Panc1 (cell line): ENCODE measurements around the gene PPM1H. TPM values are rescaled to one million over a fixed set of nuclear protein-coding genes. Genes with fewer than 3 reads are reported as not detected.

Experiments used
- ATAC-seq: fragments of 200-7000 bp; cut with Tn5 transposase; 2 replicates; pipeline ENCODE4 v1.9.1; 2020; ENCODE audit warnings: mild to moderate bottlenecking, moderate library complexity
- BruUV-seq: library from RNA; stranded (reverse); fragments of 400-500 nt; replicated peaks from 2 replicates; lab custom pipeline; 2021; lab: Mats Ljungman, UMichigan
- CTCF ChIA-PET: fragments of 300-600 bp; sonication (Branson Sonifier 250); formaldehyde crosslinking; loops from one replicate; lab custom pipeline; 2022; ENCODE audit warnings: antibody characterized with exemption; lab: Charles Lee
- POLR2A ChIA-PET: fragments of 300-600 bp; sonication (Branson Sonifier 250); formaldehyde crosslinking; loops from one replicate; lab custom pipeline; 2022; ENCODE audit warnings: antibody characterized with exemption; lab: Charles Lee
- DNase-seq: peaks from one replicate; pipeline ENCODE4 v3.0.0-alpha.2; 2010; ENCODE audit warnings: low read depth, low spot score
- H3K27ac ChIP-seq: 2 replicates; pipeline ENCODE4 v1.5.1; 2011; ENCODE audit warnings: mild to moderate bottlenecking, low read length, inconsistent platforms
- H3K27me3 ChIP-seq: fragments of 200-500 bp; sonication (Bioruptor generic); 2 replicates; pipeline ENCODE4 v1.6.0; 2014; ENCODE audit warnings: low read length, inconsistent platforms; ENCODE audit not compliant: control insufficient read depth, insufficient read depth
- H3K36me3 ChIP-seq: fragments of 200-500 bp; sonication (Bioruptor generic); 2 replicates; pipeline ENCODE4 v1.5.1; 2014; ENCODE audit warnings: inconsistent platforms, mild to moderate bottlenecking, low read length, moderate library complexity; ENCODE audit not compliant: control insufficient read depth, insufficient read depth
- H3K4me1 ChIP-seq: 2 replicates; pipeline ENCODE4 v1.5.1; 2011; ENCODE audit warnings: inconsistent platforms, mild to moderate bottlenecking, low read length, moderate library complexity; ENCODE audit not compliant: control insufficient read depth, insufficient read depth
- H3K4me3 ChIP-seq, 2 experiments: 2 replicates each; pipeline ENCODE4 v1.5.1; 2011 to 2012; ENCODE audit warnings: low read depth in 2 of 2, low read length in 2 of 2, mild to moderate bottlenecking in 2 of 2, inconsistent platforms in 1 of 2, moderate library complexity in 1 of 2
- H3K9me3 ChIP-seq: fragments of 200-500 bp; sonication (Bioruptor generic); 2 replicates; pipeline ENCODE4 v1.5.1; 2014; ENCODE audit warnings: low read depth, mild to moderate bottlenecking, inconsistent platforms, low read length, moderate library complexity; ENCODE audit not compliant: control insufficient read depth, insufficient read depth
- POLR2AphosphoS5 ChIP-seq: IDR thresholded peaks from 2 replicates; pipeline ENCODE4 v1.6.1; 2012; ENCODE audit warnings: mild to moderate bottlenecking, low read depth, low read length, moderate library complexity
- SIN3A ChIP-seq: IDR thresholded peaks from 2 replicates; pipeline ENCODE4 v1.6.1; 2012; ENCODE audit warnings: low read depth, mild to moderate bottlenecking, low read length, moderate library complexity, borderline replicate concordance; ENCODE audit not compliant: insufficient read depth
- TCF7L2 ChIP-seq: IDR thresholded peaks from 2 replicates; pipeline ENCODE4 v1.6.1; 2011; ENCODE audit warnings: mild to moderate bottlenecking, low read depth, low read length, inconsistent platforms
- in situ Hi-C: cut with HindIII; loops from 2 replicates; pipeline ENCODE4 v1.10.0; 2016; ENCODE audit warnings: low sequenced_read_pairs, low pct_unique_long_range_greater_than_20kb
- intact Hi-C: fragments of 100-400 bp; cut with micrococcal nuclease; formaldehyde crosslinking; loops from one replicate; pipeline ENCODE4 v1.10.0; 2022; ENCODE audit not compliant: unreplicated experiment
- total RNA-seq: library from RNA; stranded (reverse); gene quantifications from one replicate; pipeline ENCODE4 v1.2.1, GENCODE V29; 2021; ENCODE audit not compliant: unreplicated experiment
- TF ChIP-seq, protein P1 (sequence below): fragments of 450-650 bp; IDR thresholded peaks from 2 replicates; pipeline ENCODE4 v1.5.1; 2017; ENCODE audit warnings: mild to moderate bottlenecking
- TF ChIP-seq, protein P2 (sequence below), 2 experiments: IDR thresholded peaks; 2 replicates each; pipeline ENCODE4 v1.6.1; 2011 to 2012; ENCODE audit warnings: low read depth in 2 of 2, control low read depth in 1 of 2, low read length in 1 of 2, mild to moderate bottlenecking in 1 of 2, moderate library complexity in 1 of 2; ENCODE audit not compliant: insufficient read depth in 1 of 2

PPM1H gene
- total RNA-seq, 1 experiment from 2014 or later, result 22.9 TPM

DNA sequence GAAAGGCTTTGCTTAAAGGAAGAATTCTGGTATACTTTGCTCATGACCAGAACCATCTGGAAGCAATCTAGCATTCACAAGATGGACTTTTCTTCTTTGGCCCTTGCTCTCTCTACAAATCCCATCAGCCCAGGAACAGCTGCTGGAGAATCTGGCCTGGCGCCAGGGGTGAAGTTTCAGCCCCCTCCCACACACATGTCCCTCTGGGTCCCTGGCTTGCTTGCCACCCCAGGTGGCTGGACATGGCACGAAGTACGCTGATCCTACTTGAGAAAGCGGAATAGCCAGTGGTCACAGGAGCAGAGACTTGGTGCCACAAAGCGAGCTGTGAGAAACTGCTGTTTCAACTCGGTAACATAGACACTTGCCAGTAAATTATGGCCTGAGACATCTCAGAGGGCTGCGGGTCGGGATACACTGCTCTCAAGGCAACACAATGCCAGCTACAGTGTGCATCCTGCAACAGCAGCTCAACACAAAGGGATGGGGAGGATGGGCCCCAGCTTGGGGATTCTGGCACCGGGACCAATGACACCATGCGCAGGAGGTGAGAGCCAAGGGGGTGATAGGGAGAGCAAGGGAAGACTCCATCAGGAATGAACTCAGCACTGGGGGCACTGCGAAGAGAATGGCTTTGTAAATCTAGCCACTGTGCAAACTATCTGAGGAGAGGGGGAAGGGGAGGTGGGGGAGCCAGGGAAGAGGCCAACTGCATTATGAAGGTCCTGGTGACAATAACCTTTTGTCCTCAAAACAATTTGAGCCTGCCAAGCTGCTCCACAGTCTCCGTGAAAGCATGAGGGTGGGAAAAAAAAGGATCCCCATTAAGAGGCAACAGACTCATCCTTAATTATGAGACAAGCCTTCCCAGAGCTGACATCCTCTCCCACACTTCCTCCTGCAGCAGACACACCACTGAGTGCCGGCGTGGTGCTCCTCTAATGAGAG is 219.9 kb downstream of the PPM1H start:
- no TSS peak for BruUV-seq
- TF ChIP-seq, protein P1, sequence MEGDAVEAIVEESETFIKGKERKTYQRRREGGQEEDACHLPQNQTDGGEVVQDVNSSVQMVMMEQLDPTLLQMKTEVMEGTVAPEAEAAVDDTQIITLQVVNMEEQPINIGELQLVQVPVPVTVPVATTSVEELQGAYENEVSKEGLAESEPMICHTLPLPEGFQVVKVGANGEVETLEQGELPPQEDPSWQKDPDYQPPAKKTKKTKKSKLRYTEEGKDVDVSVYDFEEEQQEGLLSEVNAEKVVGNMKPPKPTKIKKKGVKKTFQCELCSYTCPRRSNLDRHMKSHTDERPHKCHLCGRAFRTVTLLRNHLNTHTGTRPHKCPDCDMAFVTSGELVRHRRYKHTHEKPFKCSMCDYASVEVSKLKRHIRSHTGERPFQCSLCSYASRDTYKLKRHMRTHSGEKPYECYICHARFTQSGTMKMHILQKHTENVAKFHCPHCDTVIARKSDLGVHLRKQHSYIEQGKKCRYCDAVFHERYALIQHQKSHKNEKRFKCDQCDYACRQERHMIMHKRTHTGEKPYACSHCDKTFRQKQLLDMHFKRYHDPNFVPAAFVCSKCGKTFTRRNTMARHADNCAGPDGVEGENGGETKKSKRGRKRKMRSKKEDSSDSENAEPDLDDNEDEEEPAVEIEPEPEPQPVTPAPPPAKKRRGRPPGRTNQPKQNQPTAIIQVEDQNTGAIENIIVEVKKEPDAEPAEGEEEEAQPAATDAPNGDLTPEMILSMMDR, result no peak
- TF ChIP-seq TCF7L2 (no peak), SIN3A (no peak), POLR2AphosphoS5 (no peak)
- TF ChIP-seq, protein P2, sequence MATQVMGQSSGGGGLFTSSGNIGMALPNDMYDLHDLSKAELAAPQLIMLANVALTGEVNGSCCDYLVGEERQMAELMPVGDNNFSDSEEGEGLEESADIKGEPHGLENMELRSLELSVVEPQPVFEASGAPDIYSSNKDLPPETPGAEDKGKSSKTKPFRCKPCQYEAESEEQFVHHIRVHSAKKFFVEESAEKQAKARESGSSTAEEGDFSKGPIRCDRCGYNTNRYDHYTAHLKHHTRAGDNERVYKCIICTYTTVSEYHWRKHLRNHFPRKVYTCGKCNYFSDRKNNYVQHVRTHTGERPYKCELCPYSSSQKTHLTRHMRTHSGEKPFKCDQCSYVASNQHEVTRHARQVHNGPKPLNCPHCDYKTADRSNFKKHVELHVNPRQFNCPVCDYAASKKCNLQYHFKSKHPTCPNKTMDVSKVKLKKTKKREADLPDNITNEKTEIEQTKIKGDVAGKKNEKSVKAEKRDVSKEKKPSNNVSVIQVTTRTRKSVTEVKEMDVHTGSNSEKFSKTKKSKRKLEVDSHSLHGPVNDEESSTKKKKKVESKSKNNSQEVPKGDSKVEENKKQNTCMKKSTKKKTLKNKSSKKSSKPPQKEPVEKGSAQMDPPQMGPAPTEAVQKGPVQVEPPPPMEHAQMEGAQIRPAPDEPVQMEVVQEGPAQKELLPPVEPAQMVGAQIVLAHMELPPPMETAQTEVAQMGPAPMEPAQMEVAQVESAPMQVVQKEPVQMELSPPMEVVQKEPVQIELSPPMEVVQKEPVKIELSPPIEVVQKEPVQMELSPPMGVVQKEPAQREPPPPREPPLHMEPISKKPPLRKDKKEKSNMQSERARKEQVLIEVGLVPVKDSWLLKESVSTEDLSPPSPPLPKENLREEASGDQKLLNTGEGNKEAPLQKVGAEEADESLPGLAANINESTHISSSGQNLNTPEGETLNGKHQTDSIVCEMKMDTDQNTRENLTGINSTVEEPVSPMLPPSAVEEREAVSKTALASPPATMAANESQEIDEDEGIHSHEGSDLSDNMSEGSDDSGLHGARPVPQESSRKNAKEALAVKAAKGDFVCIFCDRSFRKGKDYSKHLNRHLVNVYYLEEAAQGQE (IDR thresholded peaks at IDR 0.05; ENCODE audit: insufficient read depth in 1 of 2, low read depth in 2 of 2, low read length in 1 of 2), result no peak
- Histone ChIP-seq H3K9me3 (no peaks in the 10 kb centered on the region), H3K27ac (peak overlapping the region; percentile 84), H3K4me3 (no peak overlapping the region), H3K36me3 (no peaks in the 10 kb centered on the region), H3K27me3 (no peaks in the 10 kb centered on the region), H3K4me1 (peaks cover 59% of the 10 kb centered on the region)
- in situ Hi-C loops (no loop called here), intact Hi-C loops (no loop called here)
- ATAC-seq (no peak), DNase-seq (no peak)
- POLR2A ChIA-PET, result interaction anchor here (0.5 kb wide), 1 partner anchor 112 kb away, joined by 5 read pairs; no protein-coding TSS in a partner anchor
- CTCF ChIA-PET, result no interaction called here

DNA sequence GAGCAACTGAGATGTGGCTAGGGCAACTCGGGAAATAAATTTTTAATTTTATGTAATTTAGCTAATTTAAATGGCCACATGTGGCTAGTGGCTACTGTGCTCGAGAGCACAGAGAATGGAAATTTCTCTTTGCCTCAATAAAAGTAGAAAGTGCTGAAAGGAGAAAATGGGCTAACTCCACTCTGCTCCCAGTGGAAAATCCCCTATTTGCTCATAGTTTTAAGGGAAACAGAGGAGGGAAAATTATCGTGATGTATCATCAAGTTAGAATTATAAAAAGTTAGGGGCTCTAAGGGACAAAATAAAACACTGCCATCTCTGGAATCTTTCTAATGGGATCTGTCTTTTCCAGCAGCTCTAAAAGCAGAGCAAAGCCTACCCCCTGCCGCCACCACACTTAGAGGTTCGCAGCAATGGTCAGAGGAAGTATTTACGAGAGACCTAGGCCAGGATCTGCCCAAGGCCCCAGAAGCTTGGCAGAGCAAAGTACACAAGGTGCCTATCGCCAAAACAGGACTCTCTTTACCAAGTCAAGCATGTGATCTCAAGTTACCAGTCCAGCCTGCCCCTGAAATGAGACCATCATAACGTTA is 220.7 kb downstream of the PPM1H start:
- ATAC-seq, result peak; percentile 49; the same call in 1 of the 2 replicates
- TF ChIP-seq POLR2AphosphoS5 (no peak), SIN3A (no peak), TCF7L2 (0 out of 2 replicates have a peak, but pooled peaks have one; percentile 51)
- TF ChIP-seq, protein P2 (IDR thresholded peaks at IDR 0.05; ENCODE audit: insufficient read depth in 1 of 2, low read depth in 2 of 2, low read length in 1 of 2), result no peak
- TF ChIP-seq, protein P1, result no peak
- Histone ChIP-seq H3K27me3 (no peaks in the 10 kb centered on the region), H3K27ac (peak overlapping the region; percentile 84), H3K4me3 (no peak overlapping the region), H3K36me3 (no peaks in the 10 kb centered on the region), H3K4me1 (peaks cover 59% of the 10 kb centered on the region), H3K9me3 (no peaks in the 10 kb centered on the region)
- ChIA-PET CTCF (no interaction called here), POLR2A (no interaction called here)
- in situ Hi-C loops (no loop called here), intact Hi-C loops (no loop called here)
- no peak for DNase-seq
- BruUV-seq, result no TSS peak
